Erythroblast (primary cell): ENCODE results near the gene LETM1.

Experiments
- GATA1 ChIP-seq: IDR thresholded peaks from 2 replicates; pipeline ENCODE4 v1.6.1; 2011; ENCODE audit warnings: low read depth, mild to moderate bottlenecking, control low read depth, low read length, moderate library complexity
- POLR2A ChIP-seq: IDR thresholded peaks from 2 replicates; pipeline ENCODE4 v1.6.1; 2011; ENCODE audit warnings: mild to moderate bottlenecking, low read length

DNA sequence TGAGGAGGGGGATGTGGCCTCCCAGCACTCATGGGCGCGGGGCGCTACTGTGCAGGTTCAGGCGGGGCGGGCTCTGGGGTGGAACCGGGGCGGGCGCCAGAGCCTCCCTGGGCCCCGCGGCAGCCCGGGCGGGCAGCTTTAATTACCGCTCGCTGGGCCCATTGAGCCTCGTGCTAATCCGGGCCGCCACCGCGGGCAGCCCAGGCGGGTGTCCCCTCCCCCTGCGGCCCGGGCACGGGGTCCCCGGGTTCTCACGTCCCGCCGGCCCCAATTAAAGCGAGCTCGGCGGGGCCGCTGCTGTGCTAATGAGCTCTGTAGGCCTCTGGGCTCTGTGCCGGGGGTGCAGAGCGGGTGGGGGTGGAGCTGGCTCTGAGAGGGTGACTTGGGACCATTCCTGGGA lies 85.7 kb downstream of the LETM1 start:
- no peak for TF ChIP-seq POLR2A
- no peak for TF ChIP-seq GATA1
